Natural killer cell (primary cell): Measurements from ENCODE around the gene ZDHHC14. TPM values are rescaled to one million over a fixed set of nuclear protein-coding genes. Genes with fewer than 3 reads are reported as not detected.

ENCODE experiments used
- ATAC-seq, 3 donors: fragments of 150-1000 bp in 2 of 3; fragments of 200-7000 bp in 1 of 3; cut with Tn5 transposase; 1 replicate in 1 of 3; 2 replicates in 2 of 3; pipeline ENCODE4 v1.10.0; 2021; ENCODE audit warnings: mild to moderate bottlenecking in 2 of 3, moderate library complexity in 2 of 3
- DNase-seq, 2 donors: peaks; one replicate each; pipeline versions ENCODE4 v3.0.0 to v3.0.0-alpha.2; 2013 to 2021; ENCODE audit warnings: mixed read lengths in 1 of 2
- H3K27ac ChIP-seq: one replicate; pipeline ENCODE4 v1.5.1; 2013; ENCODE audit warnings: mild to moderate bottlenecking, low read length
- H3K27me3 ChIP-seq: one replicate; pipeline ENCODE4 v1.6.1; 2013; ENCODE audit warnings: low read length; ENCODE audit not compliant: control insufficient read depth, insufficient read depth
- H3K36me3 ChIP-seq: one replicate; pipeline ENCODE4 v1.6.1; 2013; ENCODE audit warnings: low read length; ENCODE audit not compliant: control insufficient read depth, insufficient read depth
- H3K4me1 ChIP-seq: one replicate; pipeline ENCODE4 v1.6.1; 2013; ENCODE audit warnings: low read length; ENCODE audit not compliant: control insufficient read depth, insufficient read depth
- H3K4me3 ChIP-seq: one replicate; pipeline ENCODE4 v1.5.1; 2013; ENCODE audit warnings: low read length
- H3K9me3 ChIP-seq: one replicate; pipeline ENCODE4 v1.6.1; 2013; ENCODE audit warnings: low read length; ENCODE audit not compliant: control insufficient read depth, insufficient read depth
- H3K27ac Mint-ChIP-seq, 2 donors: one replicate each; pipeline ENCODE4 v1.8.0; 2022; ENCODE audit warnings: mild to moderate bottlenecking in 2 of 2, mixed read lengths in 2 of 2, moderate library complexity in 1 of 2
- H3K27me3 Mint-ChIP-seq, 2 donors: one replicate each; pipeline ENCODE4 v1.8.0; 2022; ENCODE audit warnings: low read depth in 2 of 2, mixed read lengths in 2 of 2
- H3K36me3 Mint-ChIP-seq: one replicate; pipeline ENCODE4 v1.8.0; 2022; ENCODE audit warnings: mixed read lengths
- H3K4me1 Mint-ChIP-seq, 2 donors: one replicate each; pipeline ENCODE4 v1.8.0; 2022; ENCODE audit warnings: mixed read lengths in 2 of 2
- H3K4me3 Mint-ChIP-seq: one replicate; pipeline ENCODE4 v1.8.0; 2022; ENCODE audit warnings: mild to moderate bottlenecking, moderate library complexity, mixed read lengths
- H3K9me3 Mint-ChIP-seq, 2 donors: one replicate each; pipeline ENCODE4 v1.8.0; 2022; ENCODE audit warnings: mixed read lengths in 2 of 2
- WGBS: methylation state at CpG from one replicate; pipeline ENCODE4 v1.1.7; 2013; ENCODE audit warnings: missing lambda C conversion rate; ENCODE audit not compliant: insufficient coverage; 5-methylcytosine and 5-hydroxymethylcytosine counted together
- intact Hi-C: fragments of 100-400 bp; cut with micrococcal nuclease; formaldehyde crosslinking; loops from one replicate; pipeline ENCODE4 v1.14.2; 2022
- total RNA-seq, 4 donors: library from RNA; stranded (reverse); fragments of 120-200 nt in 1 of 4; gene quantifications; one replicate each; pipeline versions ENCODE4 v1.2.3 to v1.2.4, GENCODE V29; 2013 to 2022
- TF ChIP-seq, protein P1 (sequence below): fragments of 200-600 bp; IDR thresholded peaks from one replicate; pipeline ENCODE4 v1.8.0; 2022; ENCODE audit warnings: antibody characterized with exemption

The ZDHHC14 gene
- total RNA-seq, 3 donors from 2014 or later (not counting 1 experiment from before 2014, with no cell fraction given) = 6.7 to 11.3 (median 10.6) TPM

DNA sequence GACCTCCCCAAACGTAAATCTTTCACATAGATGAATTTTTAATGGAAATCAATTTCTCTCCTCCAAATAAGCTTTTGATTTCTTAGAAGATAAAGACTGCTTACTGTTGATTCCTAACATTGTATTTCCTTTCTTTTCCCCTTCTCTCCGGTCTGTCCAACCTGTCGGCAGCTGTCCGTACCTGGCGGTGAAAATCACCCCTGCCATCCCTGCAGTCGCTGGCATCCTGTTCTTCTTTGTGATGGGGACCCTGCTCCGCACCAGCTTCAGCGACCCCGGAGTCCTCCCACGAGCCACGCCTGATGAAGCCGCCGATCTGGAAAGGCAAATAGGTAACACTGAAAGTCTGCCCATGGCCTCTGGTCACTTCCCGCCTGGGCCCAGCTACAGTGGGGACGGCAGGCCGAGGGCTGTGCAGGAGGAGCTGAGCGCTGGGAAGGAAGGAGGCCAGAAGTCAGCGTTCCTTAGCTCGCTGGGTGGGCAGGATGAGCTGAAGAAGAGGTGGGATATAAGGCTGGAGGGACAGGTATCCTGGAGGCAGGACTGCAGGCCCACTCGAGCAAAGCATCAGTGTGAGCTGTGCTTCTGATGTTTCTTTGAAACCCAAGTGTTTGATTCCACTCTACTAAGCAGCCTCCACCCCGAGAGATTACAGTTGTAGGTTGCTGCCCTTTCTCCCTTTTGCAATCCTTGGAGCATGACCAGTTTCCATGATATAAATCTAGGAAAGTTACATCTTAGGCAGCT, 161.6 kb downstream of the ZDHHC14 start:
- no peaks in the 10 kb centered on the region for H3K9me3 ChIP-seq

DNA sequence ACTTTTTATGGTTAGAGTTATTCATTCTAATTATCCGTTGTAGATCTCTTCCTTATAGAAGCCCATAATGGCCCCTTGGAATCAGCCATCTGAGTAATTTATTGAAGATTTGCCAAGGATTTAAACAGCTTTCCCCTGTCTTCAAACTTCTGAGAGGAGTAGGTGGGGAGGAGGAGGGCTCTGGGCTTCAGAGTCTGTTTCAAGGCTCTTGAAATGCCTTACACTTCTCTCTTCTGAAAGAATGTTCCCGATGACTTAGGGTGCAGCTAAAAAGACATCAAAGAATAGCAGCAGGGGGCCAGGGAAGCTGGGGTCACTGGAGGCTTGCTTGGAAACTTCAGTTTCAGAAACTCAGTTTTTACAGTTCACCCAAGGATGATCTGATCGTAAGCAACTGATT, 165.3 kb downstream of the ZDHHC14 start:
- Histone ChIP-seq H3K9me3 (peaks cover 14% of the 10 kb centered on the region), H3K36me3 (no peaks in the 10 kb centered on the region), H3K27ac (no peak overlapping the region), H3K4me1 (peaks cover 29% of the 10 kb centered on the region), H3K4me3 (no peak overlapping the region), H3K27me3 (no peaks in the 10 kb centered on the region)
- no peaks in the 10 kb centered on the region for H3K27me3 Mint-ChIP-seq
- TF ChIP-seq, protein P1, sequence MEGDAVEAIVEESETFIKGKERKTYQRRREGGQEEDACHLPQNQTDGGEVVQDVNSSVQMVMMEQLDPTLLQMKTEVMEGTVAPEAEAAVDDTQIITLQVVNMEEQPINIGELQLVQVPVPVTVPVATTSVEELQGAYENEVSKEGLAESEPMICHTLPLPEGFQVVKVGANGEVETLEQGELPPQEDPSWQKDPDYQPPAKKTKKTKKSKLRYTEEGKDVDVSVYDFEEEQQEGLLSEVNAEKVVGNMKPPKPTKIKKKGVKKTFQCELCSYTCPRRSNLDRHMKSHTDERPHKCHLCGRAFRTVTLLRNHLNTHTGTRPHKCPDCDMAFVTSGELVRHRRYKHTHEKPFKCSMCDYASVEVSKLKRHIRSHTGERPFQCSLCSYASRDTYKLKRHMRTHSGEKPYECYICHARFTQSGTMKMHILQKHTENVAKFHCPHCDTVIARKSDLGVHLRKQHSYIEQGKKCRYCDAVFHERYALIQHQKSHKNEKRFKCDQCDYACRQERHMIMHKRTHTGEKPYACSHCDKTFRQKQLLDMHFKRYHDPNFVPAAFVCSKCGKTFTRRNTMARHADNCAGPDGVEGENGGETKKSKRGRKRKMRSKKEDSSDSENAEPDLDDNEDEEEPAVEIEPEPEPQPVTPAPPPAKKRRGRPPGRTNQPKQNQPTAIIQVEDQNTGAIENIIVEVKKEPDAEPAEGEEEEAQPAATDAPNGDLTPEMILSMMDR = no peak
- peaks cover 31 to 35% of the 10 kb centered on the region in 2 donors for H3K4me1 Mint-ChIP-seq
- no peak overlapping the region for H3K27ac Mint-ChIP-seq
- H3K4me3 Mint-ChIP-seq = no peak overlapping the region
- ATAC-seq = no peak
- intact Hi-C loops = no loop called here
- no peaks in the 10 kb centered on the region for H3K36me3 Mint-ChIP-seq
- DNase-seq = no peak
- WGBS = 97% methylated on average over 3 of the region's 3 CpGs
- H3K9me3 Mint-ChIP-seq = peaks cover 3 to 4% of the 10 kb centered on the region in 2 donors

More for the DNA sequence above, 161.6 kb downstream of the ZDHHC14 start:
- Histone ChIP-seq H3K27ac (no peak overlapping the region), H3K36me3 (no peaks in the 10 kb centered on the region), H3K4me1 (peaks cover 29% of the 10 kb centered on the region), H3K27me3 (no peaks in the 10 kb centered on the region), H3K4me3 (no peak overlapping the region)
- intact Hi-C loops = no loop called here
- DNase-seq = no peak
- no peaks in the 10 kb centered on the region for H3K36me3 Mint-ChIP-seq
- H3K27ac Mint-ChIP-seq = no peak overlapping the region
- no peaks in the 10 kb centered on the region for H3K27me3 Mint-ChIP-seq
- no peak for ATAC-seq
- TF ChIP-seq, protein P1 = no peak
- H3K4me3 Mint-ChIP-seq = no peak overlapping the region
- peaks cover 22 to 27% of the 10 kb centered on the region in 2 donors for H3K4me1 Mint-ChIP-seq
- H3K9me3 Mint-ChIP-seq = no peaks in the 10 kb centered on the region
- 95% methylated on average over 21 of the region's 21 CpGs for WGBS

DNA sequence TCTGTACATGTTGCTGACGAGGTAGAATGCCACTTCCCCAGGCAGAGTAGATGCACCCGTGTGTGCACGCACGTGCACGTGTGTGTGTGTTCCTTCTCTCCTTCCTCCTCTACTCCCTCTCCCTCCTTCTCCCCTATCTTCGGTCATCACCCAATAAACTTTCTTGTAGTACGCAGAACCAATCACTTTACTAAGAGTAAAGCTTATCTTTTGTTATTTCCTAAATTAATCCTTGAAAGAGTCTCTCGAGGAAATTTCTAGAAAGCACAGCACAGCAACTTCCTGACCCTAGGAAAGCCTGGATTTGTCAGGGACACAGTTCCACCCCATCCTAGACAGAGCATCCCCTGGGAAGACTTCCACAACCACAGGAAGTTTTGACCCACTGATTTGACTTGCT, 166.1 kb downstream of the ZDHHC14 start:
- H3K36me3 Mint-ChIP-seq = no peaks in the 10 kb centered on the region

More for the DNA sequence above, 166.1 kb downstream of the ZDHHC14 start:
- no peak overlapping the region for H3K27ac ChIP-seq
- TF ChIP-seq, protein P1 = no peak
- Mint-ChIP-seq H3K4me3 (no peak overlapping the region), H3K9me3 (peaks cover 3 to 4% of the 10 kb centered on the region in 2 donors), H3K4me1 (peaks cover 39 to 43% of the 10 kb centered on the region in 2 donors), H3K27me3 (no peaks in the 10 kb centered on the region), H3K27ac (no peak overlapping the region)
- no peaks in the 10 kb centered on the region for H3K36me3 ChIP-seq
- peaks cover 14% of the 10 kb centered on the region for H3K9me3 ChIP-seq
- H3K4me3 ChIP-seq = no peak overlapping the region
- no peaks in the 10 kb centered on the region for H3K27me3 ChIP-seq
- no peak for DNase-seq
- 91% methylated on average over 8 of the region's 8 CpGs for WGBS
- intact Hi-C loops = no loop called here
- H3K4me1 ChIP-seq = peaks cover 33% of the 10 kb centered on the region
- no peak for ATAC-seq
